GM12875 (cell line): Measurements from ENCODE around the gene MBIP.

Experiments used
- H3K4me3 ChIP-seq: one replicate; pipeline ENCODE4 v1.5.1; 2011; ENCODE audit warnings: low read depth, low read length, control low read depth
- TF ChIP-seq, protein P1 (sequence below): IDR thresholded peaks from 2 replicates; pipeline ENCODE4 v1.5.1; 2011; ENCODE audit warnings: low read depth, mild to moderate bottlenecking, control low read depth, inconsistent platforms, low read length, moderate library complexity, borderline replicate concordance; ENCODE audit not compliant: insufficient read depth

MBIP gene

DNA sequence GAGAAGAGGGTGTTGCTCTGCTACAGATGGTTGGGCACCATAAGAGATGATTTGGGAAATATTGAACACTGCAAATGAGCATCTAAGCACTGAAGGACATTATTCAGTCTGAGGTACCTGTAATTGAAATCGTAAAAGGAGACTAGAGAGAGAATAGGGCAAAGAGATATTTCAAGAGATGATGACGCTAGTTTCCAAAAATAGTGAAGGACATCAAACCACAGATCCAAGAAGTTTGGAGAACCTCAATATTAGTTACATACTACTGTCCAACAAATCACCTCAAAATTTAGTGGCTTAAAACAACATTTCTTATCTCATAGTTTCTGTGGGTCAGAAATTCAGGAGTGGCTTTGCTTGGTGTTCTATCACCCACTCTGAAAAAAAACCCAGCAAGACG is 4.5 kb upstream of the MBIP start:
- TF ChIP-seq, protein P1, sequence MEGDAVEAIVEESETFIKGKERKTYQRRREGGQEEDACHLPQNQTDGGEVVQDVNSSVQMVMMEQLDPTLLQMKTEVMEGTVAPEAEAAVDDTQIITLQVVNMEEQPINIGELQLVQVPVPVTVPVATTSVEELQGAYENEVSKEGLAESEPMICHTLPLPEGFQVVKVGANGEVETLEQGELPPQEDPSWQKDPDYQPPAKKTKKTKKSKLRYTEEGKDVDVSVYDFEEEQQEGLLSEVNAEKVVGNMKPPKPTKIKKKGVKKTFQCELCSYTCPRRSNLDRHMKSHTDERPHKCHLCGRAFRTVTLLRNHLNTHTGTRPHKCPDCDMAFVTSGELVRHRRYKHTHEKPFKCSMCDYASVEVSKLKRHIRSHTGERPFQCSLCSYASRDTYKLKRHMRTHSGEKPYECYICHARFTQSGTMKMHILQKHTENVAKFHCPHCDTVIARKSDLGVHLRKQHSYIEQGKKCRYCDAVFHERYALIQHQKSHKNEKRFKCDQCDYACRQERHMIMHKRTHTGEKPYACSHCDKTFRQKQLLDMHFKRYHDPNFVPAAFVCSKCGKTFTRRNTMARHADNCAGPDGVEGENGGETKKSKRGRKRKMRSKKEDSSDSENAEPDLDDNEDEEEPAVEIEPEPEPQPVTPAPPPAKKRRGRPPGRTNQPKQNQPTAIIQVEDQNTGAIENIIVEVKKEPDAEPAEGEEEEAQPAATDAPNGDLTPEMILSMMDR = no peak
- H3K4me3 ChIP-seq = no peak overlapping the region

DNA sequence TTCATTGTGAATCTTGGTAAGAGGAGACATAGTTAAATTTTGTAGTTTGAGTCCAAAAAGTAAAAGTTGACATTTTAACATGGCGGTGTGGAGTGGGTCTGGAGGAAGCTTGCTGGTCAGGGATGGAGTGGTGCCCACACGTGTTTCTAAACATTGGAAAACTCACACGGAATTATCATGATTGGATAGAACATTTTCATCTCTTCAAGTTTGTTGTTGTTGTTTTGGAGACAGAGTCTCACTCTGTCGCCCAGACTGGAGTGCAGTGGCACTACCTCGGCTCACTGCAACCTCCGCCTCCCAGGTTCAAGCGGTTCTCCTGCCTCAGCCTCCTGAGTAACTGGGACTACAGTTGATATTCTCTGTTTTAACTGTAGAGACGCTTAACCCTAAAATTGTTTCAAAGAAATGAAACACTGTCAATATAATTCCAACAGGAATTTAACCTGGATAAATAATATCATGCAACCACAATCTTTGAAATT is 502 bp upstream of the MBIP start:
- peak overlapping the region; percentile 36 for H3K4me3 ChIP-seq
- TF ChIP-seq, protein P1 = no peak

DNA sequence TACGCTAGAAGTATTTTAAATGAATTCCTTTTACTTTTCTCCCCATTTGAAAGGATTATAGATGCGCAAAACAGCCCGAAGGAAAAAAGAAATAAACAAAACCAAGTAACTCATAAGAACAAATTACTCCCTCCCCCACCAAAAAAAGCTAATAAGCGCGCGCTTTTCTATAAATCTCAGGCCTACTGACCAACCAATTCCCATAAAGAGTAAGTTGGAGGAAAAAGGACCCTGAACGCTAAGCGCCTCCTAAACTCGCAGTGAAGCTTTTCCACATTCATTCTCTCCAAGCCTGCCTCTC is 588 bp downstream of the MBIP start:
- peak overlapping the region; percentile 65 for H3K4me3 ChIP-seq
- TF ChIP-seq, protein P1 = no peak

DNA sequence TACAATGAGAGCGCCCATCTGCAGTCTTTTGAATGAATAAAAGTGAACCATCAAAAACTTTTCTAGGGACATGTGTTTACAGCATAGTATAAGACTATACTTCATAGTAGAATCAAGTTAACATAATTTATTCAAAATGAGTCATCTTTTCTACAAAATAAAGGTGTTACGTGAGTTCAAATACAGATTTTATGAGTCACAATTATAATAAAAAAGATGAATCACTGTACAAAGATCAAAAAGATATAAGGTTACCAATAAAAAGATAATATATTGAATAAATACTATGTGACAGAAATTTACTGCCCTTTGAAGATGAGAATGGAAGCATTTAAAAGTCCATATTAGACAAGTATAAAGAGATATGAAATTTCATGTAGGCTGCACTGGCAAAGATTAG is 2.8 kb downstream of the MBIP start:
- H3K4me3 ChIP-seq = no peak overlapping the region
- TF ChIP-seq, protein P1 = no peak

DNA sequence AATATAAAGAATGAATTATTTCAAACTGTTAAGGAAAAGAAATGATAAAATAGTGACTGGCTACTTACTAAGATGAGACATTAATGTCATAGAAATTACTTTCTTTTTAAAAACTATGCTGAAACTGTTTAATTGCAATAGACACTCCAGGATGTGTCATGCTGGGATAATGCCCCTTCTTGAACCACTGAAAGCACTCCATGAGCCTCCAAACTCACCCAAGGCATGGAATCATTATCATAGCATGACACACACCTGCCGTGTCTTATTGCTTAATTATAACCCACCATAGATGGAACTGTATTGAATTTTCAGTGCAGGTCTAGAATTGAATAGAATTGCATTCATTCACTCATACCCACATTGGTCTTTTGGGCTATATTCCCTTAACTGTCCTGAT is 4.3 kb downstream of the MBIP start:
- TF ChIP-seq, protein P1 = no peak
- no peak overlapping the region for H3K4me3 ChIP-seq

DNA sequence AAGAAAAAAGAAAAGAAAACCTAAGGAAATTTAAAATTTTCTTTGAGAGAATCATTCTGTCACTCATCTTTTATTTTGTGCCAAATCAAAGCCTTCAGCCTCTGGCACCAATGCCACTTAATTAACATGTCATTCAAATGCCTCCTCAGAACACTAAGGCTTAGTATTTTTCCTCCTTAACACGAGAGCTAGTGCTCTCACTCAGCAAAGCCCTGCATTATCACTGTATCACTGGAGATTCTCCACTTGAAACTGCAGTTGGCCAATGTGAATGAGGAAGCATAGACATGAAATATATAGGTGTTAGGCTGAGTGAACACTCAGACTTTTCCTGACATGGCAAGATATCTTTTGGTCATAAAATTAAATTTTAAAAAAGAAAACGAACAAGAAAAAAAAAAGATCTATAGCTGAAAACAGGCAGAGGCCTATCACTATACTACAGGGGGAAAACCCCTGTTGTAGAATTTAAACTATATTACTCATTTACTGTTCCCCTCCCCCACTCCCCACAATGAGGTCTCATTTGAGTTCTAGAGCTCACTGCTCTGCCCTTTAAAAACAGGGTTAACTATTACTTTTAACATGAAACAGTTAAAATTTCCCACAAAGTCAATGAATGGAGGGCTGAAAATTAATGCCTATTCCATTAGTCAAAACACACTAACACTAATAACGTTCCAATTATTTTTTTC is 5.1 kb downstream of the MBIP start:
- TF ChIP-seq, protein P1 = no peak
- no peak overlapping the region for H3K4me3 ChIP-seq

DNA sequence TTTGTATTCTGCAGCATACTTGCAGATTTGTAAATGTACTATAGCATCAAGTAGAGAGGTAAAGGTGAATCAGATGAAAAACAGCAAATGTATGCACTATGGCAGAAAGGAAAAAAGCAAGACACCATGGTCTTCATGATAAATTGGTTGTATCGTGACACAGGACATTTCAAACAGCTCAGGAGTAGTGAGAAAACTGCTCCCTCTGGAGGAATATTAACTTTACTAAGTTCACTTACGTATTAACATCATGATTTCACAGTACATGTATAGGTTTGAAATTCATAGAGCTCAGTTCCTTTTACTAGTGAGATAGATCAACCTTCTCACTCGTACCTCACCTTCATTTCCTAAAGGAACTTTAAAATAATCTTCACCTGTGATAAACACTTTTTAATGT is 6.5 kb downstream of the MBIP start:
- TF ChIP-seq, protein P1 = no peak
- no peak overlapping the region for H3K4me3 ChIP-seq
